Erythroblast (primary cell): Measurements from ENCODE around the gene SPRN.

Experiments
- GATA1 ChIP-seq: IDR thresholded peaks from 2 replicates; pipeline ENCODE4 v1.6.1; 2011; ENCODE audit warnings: low read depth, mild to moderate bottlenecking, control low read depth, low read length, moderate library complexity
- POLR2A ChIP-seq: IDR thresholded peaks from 2 replicates; pipeline ENCODE4 v1.6.1; 2011; ENCODE audit warnings: mild to moderate bottlenecking, low read length

GRCh38 chr10:133420028-133420427 is 4.4 kb downstream of the SPRN start:
- TF ChIP-seq POLR2A = no peak
- TF ChIP-seq GATA1 = no peak
